H9 (cell line): Measurements from ENCODE around the gene CD2BP2. TPM values are rescaled to one million over a fixed set of nuclear protein-coding genes. Genes with fewer than 3 reads are reported as not detected.

Experiments used
- DNase-seq: peaks from one replicate; pipeline ENCODE4 v3.0.0-alpha.2; 2017
- H2AFZ ChIP-seq: one replicate; pipeline ENCODE4 v1.6.1; 2013; ENCODE audit warnings: mild to moderate bottlenecking, low read length, control low read depth, moderate library complexity
- H2AK5ac ChIP-seq: 2 replicates; pipeline ENCODE4 v1.6.1; 2013; ENCODE audit warnings: low read length, control low read depth, mixed read lengths; ENCODE audit not compliant: insufficient read length
- H2BK120ac ChIP-seq: one replicate; pipeline ENCODE4 v1.6.1; 2013; ENCODE audit warnings: low read depth, mild to moderate bottlenecking, low read length, control low read depth, inconsistent platforms; ENCODE audit not compliant: poor library complexity, severe bottlenecking
- H2BK12ac ChIP-seq: 2 replicates; pipeline ENCODE4 v1.6.1; 2013; ENCODE audit warnings: low read length, control low read depth, mixed read lengths, low read depth; ENCODE audit not compliant: insufficient read length
- H2BK15ac ChIP-seq: 2 replicates; pipeline ENCODE4 v1.6.1; 2013; ENCODE audit warnings: low read depth, low read length, control low read depth
- H2BK20ac ChIP-seq: one replicate; pipeline ENCODE4 v1.6.1; 2013; ENCODE audit warnings: low read depth, mild to moderate bottlenecking, low read length, control low read depth, inconsistent platforms; ENCODE audit not compliant: poor library complexity, severe bottlenecking
- H2BK5ac ChIP-seq: 2 replicates; pipeline ENCODE4 v1.6.1; 2013; ENCODE audit warnings: low read length, control low read depth, mixed read lengths; ENCODE audit not compliant: insufficient read length
- H3K14ac ChIP-seq: 2 replicates; pipeline ENCODE4 v1.6.1; 2013; ENCODE audit warnings: low read length, control low read depth; ENCODE audit not compliant: insufficient read depth
- H3K18ac ChIP-seq: 2 replicates; pipeline ENCODE4 v1.6.1; 2013; ENCODE audit warnings: low read depth, mild to moderate bottlenecking, mixed read lengths, low read length, control low read depth; ENCODE audit not compliant: insufficient read length
- H3K23ac ChIP-seq: 2 replicates; pipeline ENCODE4 v1.6.1; 2013; ENCODE audit warnings: low read length, control low read depth, mixed read lengths, low read depth; ENCODE audit not compliant: insufficient read length
- H3K23me2 ChIP-seq: 2 replicates; pipeline ENCODE4 v1.6.1; 2013; ENCODE audit warnings: low read depth, mild to moderate bottlenecking, mixed read lengths, low read length, control low read depth; ENCODE audit not compliant: insufficient read length, poor library complexity, severe bottlenecking
- H3K27ac ChIP-seq: 2 replicates; pipeline ENCODE4 v1.5.1; 2013; ENCODE audit warnings: low read length, control low read depth, mixed read lengths, low read depth; ENCODE audit not compliant: insufficient read length
- H3K27me3 ChIP-seq: 2 replicates; pipeline ENCODE4 v1.6.1; 2013; ENCODE audit warnings: low read length, control low read depth, inconsistent platforms; ENCODE audit not compliant: insufficient read depth
- H3K4ac ChIP-seq: 2 replicates; pipeline ENCODE4 v1.6.1; 2013; ENCODE audit warnings: low read depth, mild to moderate bottlenecking, control low read depth, inconsistent platforms, low read length, moderate library complexity
- H3K4me1 ChIP-seq: 2 replicates; pipeline ENCODE4 v1.6.1; 2013; ENCODE audit warnings: low read length, control low read depth, inconsistent platforms; ENCODE audit not compliant: insufficient read depth
- H3K4me2 ChIP-seq: 2 replicates; pipeline ENCODE4 v1.6.1; 2013; ENCODE audit warnings: low read length, control low read depth, mixed read lengths; ENCODE audit not compliant: insufficient read length, insufficient read depth
- H3K56ac ChIP-seq: 2 replicates; pipeline ENCODE4 v1.6.1; 2013; ENCODE audit warnings: low read depth, mild to moderate bottlenecking, mixed read lengths, low read length, control low read depth; ENCODE audit not compliant: insufficient read length
- H3K79me1 ChIP-seq: 2 replicates; pipeline ENCODE4 v1.6.1; 2013; ENCODE audit warnings: low read depth, mild to moderate bottlenecking, moderate library complexity, low read length, control low read depth, inconsistent platforms; ENCODE audit not compliant: insufficient read depth, poor library complexity, severe bottlenecking
- H3K79me2 ChIP-seq: 2 replicates; pipeline ENCODE4 v1.6.1; 2013; ENCODE audit warnings: low read length, control low read depth, inconsistent platforms; ENCODE audit not compliant: insufficient read depth
- H3K9ac ChIP-seq: 2 replicates; pipeline ENCODE4 v1.6.1; 2013; ENCODE audit warnings: low read length, control low read depth, mixed read lengths; ENCODE audit not compliant: insufficient read length; ENCODE audit errors: extremely low read depth
- H3K9me3 ChIP-seq: one replicate; pipeline ENCODE4 v1.6.1; 2013; ENCODE audit warnings: low read depth, low read length, inconsistent platforms; ENCODE audit not compliant: control insufficient read depth
- H3T11ph ChIP-seq: one replicate; pipeline ENCODE4 v1.6.1; 2013; ENCODE audit warnings: mild to moderate bottlenecking, low read length, control low read depth, inconsistent platforms
- H4K20me1 ChIP-seq: one replicate; pipeline ENCODE4 v1.6.1; 2013; ENCODE audit not compliant: control insufficient read depth, insufficient read length, insufficient read depth
- H4K5ac ChIP-seq: 2 replicates; pipeline ENCODE4 v1.6.1; 2013; ENCODE audit warnings: low read depth, mild to moderate bottlenecking, mixed read lengths, low read length, control low read depth; ENCODE audit not compliant: insufficient read length
- H4K8ac ChIP-seq: replicated peaks from 2 replicates; pipeline ENCODE4 v1.6.1; 2013; ENCODE audit warnings: low read length, control low read depth, mixed read lengths, low read depth; ENCODE audit not compliant: insufficient read length
- H4K91ac ChIP-seq: 2 replicates; pipeline ENCODE4 v1.6.1; 2013; ENCODE audit warnings: low read depth, mild to moderate bottlenecking, moderate library complexity, mixed read lengths, low read length, control low read depth; ENCODE audit not compliant: insufficient read length
- H3K27ac Mint-ChIP-seq, 3 experiments: 2 replicates in 2 of 3; 3 replicates in 1 of 3; pipeline ENCODE4 v1.8.0; 2020 to 2021; ENCODE audit warnings: mixed read lengths in 3 of 3, mild to moderate bottlenecking in 1 of 3, moderate library complexity in 1 of 3
- H3K27me3 Mint-ChIP-seq: 2 replicates; pipeline ENCODE4 v1.8.0; 2021; ENCODE audit warnings: low read depth, mild to moderate bottlenecking, moderate library complexity, mixed read lengths
- H3K36me3 Mint-ChIP-seq, 3 experiments: 2 replicates in 2 of 3; 3 replicates in 1 of 3; pipeline ENCODE4 v1.8.0; 2020 to 2021; ENCODE audit warnings: low read depth in 3 of 3, mixed read lengths in 3 of 3; ENCODE audit not compliant: insufficient read depth in 1 of 3
- H3K4me1 Mint-ChIP-seq, 2 experiments: 2 replicates each; pipeline ENCODE4 v1.8.0; 2020; ENCODE audit warnings: mixed read lengths in 2 of 2
- H3K4me3 Mint-ChIP-seq, 2 experiments: 2 replicates in 1 of 2; 3 replicates in 1 of 2; pipeline ENCODE4 v1.8.0; 2020 to 2021; ENCODE audit warnings: mild to moderate bottlenecking in 2 of 2, mixed read lengths in 2 of 2, moderate library complexity in 1 of 2
- H3K9me3 Mint-ChIP-seq, 2 experiments: 2 replicates in 1 of 2; 3 replicates in 1 of 2; pipeline ENCODE4 v1.8.0; 2020; ENCODE audit warnings: mild to moderate bottlenecking in 2 of 2, mixed read lengths in 2 of 2, moderate library complexity in 1 of 2
- WGBS: extraction: QIAGEN DNeasy Blood & Tissue Kit; methylation state at CpG from one replicate; pipeline ENCODE4 v1.1.7; 2013; ENCODE audit warnings: missing lambda C conversion rate, low lambda C conversion rate, mixed read lengths; ENCODE audit not compliant: insufficient read length; ENCODE audit errors: extremely low coverage; 5-methylcytosine and 5-hydroxymethylcytosine counted together
- total RNA-seq: library from RNA; stranded (reverse); gene quantifications from 2 replicates; pipeline ENCODE4 v1.2.1, GENCODE V29; 2021
- TF ChIP-seq, protein P1 (sequence below): fragments of 200-600 bp; sonication (generic); conservative IDR thresholded peaks from 3 replicates; pipeline ENCODE4 v1.8.0; 2021; ENCODE audit warnings: antibody characterized with exemption, mild to moderate bottlenecking

CD2BP2 gene
- total RNA-seq, 1 experiment from 2014 or later: 90.1 TPM

- Histone ChIP-seq H3K56ac (no peak overlapping the region), H3K18ac (no peak overlapping the region), H2BK12ac (no peak overlapping the region), H3K9ac (no peak overlapping the region), H3K4me1 (no peaks in the 10 kb centered on the region), H3T11ph (no peak overlapping the region), H3K27me3 (no peaks in the 10 kb centered on the region), H2BK15ac (no peak overlapping the region), H3K23me2 (peaks cover 13% of the 10 kb centered on the region), H2AK5ac (no peak overlapping the region), H4K8ac (no peak overlapping the region), H2BK5ac (no peak overlapping the region), H3K79me1 (peaks cover 8% of the 10 kb centered on the region), H4K5ac (no peak overlapping the region), H3K14ac (no peak overlapping the region), H3K79me2 (peaks cover 3% of the 10 kb centered on the region; the same call in 1 of the 2 replicates), H3K27ac (no peak overlapping the region), H3K23ac (no peak overlapping the region), H4K91ac (no peak overlapping the region), H3K4ac (no peak overlapping the region), H3K9me3 (no peaks in the 10 kb centered on the region), H4K20me1 (no peaks in the 10 kb centered on the region), H2BK20ac (no peak overlapping the region), H2BK120ac (no peak overlapping the region), H3K4me2 (no peak overlapping the region), H2AFZ (no peak overlapping the region)
- no peaks in the 10 kb centered on the region; the same call in 1 of the 2 replicates for H3K27me3 Mint-ChIP-seq
- H3K9me3 Mint-ChIP-seq: no peaks in the 10 kb centered on the region
- H3K4me1 Mint-ChIP-seq: peaks cover 14 to 17% of the 10 kb centered on the region in 2 experiments
- peaks cover 25 to 56% (median 49%) of the 10 kb centered on the region in 3 experiments; a peak in 6 of 7 replicates for H3K36me3 Mint-ChIP-seq
- no peak overlapping the region for H3K27ac Mint-ChIP-seq
- TF ChIP-seq, protein P1, sequence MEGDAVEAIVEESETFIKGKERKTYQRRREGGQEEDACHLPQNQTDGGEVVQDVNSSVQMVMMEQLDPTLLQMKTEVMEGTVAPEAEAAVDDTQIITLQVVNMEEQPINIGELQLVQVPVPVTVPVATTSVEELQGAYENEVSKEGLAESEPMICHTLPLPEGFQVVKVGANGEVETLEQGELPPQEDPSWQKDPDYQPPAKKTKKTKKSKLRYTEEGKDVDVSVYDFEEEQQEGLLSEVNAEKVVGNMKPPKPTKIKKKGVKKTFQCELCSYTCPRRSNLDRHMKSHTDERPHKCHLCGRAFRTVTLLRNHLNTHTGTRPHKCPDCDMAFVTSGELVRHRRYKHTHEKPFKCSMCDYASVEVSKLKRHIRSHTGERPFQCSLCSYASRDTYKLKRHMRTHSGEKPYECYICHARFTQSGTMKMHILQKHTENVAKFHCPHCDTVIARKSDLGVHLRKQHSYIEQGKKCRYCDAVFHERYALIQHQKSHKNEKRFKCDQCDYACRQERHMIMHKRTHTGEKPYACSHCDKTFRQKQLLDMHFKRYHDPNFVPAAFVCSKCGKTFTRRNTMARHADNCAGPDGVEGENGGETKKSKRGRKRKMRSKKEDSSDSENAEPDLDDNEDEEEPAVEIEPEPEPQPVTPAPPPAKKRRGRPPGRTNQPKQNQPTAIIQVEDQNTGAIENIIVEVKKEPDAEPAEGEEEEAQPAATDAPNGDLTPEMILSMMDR: no peak
- no CpG with 5 or more reads among the region's 11 CpGs for WGBS
- H3K4me3 Mint-ChIP-seq: peak overlapping the region in 1 of 2 experiments; percentile 51; a peak in 1 of 5 replicates
- no peak for DNase-seq
These were observed 3.3 kb downstream of the CD2BP2 start for GRCh38 chr16:30351586-30352419.
